OCI-LY1 (cell line): ENCODE data around the gene COX6A1.

Experiments used
- EZH2 ChIP-seq: fragments of 200-600 bp; sonication (generic), shearing (Covaris generic); IDR thresholded peaks from 2 replicates; pipeline ENCODE4 v1.8.0; 2017; ENCODE audit warnings: borderline replicate concordance, mixed run types, mild to moderate bottlenecking, antibody characterized with exemption, low read length, moderate library complexity, mixed read lengths
- TF ChIP-seq, protein P1 (sequence below): fragments of 200-600 bp; sonication (generic), shearing (Covaris generic); IDR thresholded peaks from 2 replicates; pipeline ENCODE4 v1.5.1; 2017; ENCODE audit warnings: mild to moderate bottlenecking, antibody characterized with exemption, low read length, moderate library complexity, mixed read lengths

GRCh38 chr12:120444676-120445075, 6.8 kb downstream of the COX6A1 start:
- TF ChIP-seq, protein P1, sequence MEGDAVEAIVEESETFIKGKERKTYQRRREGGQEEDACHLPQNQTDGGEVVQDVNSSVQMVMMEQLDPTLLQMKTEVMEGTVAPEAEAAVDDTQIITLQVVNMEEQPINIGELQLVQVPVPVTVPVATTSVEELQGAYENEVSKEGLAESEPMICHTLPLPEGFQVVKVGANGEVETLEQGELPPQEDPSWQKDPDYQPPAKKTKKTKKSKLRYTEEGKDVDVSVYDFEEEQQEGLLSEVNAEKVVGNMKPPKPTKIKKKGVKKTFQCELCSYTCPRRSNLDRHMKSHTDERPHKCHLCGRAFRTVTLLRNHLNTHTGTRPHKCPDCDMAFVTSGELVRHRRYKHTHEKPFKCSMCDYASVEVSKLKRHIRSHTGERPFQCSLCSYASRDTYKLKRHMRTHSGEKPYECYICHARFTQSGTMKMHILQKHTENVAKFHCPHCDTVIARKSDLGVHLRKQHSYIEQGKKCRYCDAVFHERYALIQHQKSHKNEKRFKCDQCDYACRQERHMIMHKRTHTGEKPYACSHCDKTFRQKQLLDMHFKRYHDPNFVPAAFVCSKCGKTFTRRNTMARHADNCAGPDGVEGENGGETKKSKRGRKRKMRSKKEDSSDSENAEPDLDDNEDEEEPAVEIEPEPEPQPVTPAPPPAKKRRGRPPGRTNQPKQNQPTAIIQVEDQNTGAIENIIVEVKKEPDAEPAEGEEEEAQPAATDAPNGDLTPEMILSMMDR, result no peak
- no peak for TF ChIP-seq EZH2
